Measurements from ENCODE around the gene IFNL4.

- TF ChIP-seq, protein P1, sequence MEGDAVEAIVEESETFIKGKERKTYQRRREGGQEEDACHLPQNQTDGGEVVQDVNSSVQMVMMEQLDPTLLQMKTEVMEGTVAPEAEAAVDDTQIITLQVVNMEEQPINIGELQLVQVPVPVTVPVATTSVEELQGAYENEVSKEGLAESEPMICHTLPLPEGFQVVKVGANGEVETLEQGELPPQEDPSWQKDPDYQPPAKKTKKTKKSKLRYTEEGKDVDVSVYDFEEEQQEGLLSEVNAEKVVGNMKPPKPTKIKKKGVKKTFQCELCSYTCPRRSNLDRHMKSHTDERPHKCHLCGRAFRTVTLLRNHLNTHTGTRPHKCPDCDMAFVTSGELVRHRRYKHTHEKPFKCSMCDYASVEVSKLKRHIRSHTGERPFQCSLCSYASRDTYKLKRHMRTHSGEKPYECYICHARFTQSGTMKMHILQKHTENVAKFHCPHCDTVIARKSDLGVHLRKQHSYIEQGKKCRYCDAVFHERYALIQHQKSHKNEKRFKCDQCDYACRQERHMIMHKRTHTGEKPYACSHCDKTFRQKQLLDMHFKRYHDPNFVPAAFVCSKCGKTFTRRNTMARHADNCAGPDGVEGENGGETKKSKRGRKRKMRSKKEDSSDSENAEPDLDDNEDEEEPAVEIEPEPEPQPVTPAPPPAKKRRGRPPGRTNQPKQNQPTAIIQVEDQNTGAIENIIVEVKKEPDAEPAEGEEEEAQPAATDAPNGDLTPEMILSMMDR (IDR thresholded peaks at IDR 0.05; ENCODE audit: insufficient read depth, low read length) = no peak
- TF ChIP-seq, protein P2, sequence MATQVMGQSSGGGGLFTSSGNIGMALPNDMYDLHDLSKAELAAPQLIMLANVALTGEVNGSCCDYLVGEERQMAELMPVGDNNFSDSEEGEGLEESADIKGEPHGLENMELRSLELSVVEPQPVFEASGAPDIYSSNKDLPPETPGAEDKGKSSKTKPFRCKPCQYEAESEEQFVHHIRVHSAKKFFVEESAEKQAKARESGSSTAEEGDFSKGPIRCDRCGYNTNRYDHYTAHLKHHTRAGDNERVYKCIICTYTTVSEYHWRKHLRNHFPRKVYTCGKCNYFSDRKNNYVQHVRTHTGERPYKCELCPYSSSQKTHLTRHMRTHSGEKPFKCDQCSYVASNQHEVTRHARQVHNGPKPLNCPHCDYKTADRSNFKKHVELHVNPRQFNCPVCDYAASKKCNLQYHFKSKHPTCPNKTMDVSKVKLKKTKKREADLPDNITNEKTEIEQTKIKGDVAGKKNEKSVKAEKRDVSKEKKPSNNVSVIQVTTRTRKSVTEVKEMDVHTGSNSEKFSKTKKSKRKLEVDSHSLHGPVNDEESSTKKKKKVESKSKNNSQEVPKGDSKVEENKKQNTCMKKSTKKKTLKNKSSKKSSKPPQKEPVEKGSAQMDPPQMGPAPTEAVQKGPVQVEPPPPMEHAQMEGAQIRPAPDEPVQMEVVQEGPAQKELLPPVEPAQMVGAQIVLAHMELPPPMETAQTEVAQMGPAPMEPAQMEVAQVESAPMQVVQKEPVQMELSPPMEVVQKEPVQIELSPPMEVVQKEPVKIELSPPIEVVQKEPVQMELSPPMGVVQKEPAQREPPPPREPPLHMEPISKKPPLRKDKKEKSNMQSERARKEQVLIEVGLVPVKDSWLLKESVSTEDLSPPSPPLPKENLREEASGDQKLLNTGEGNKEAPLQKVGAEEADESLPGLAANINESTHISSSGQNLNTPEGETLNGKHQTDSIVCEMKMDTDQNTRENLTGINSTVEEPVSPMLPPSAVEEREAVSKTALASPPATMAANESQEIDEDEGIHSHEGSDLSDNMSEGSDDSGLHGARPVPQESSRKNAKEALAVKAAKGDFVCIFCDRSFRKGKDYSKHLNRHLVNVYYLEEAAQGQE (IDR thresholded peaks at IDR 0.05; ENCODE audit: insufficient replicate concordance, low read depth) = no peak
Observed at GRCh38 chr19:39296055-39296645, 47.5 kb upstream of the IFNL4 start, which contains the start of gene IFNL1.

Data from HL-60 (cell line).